ENCODE results near the gene MEIS1.

MEIS1 gene

GRCh38 chr2:66469214-66469902, 34.4 kb downstream of the MEIS1 start:
- TF ChIP-seq CTCF (IDR thresholded peaks at IDR 0.05), result no peak

- TF ChIP-seq CTCF (IDR thresholded peaks at IDR 0.05), result no peak
Observed at GRCh38 chr2:66470199-66470598, 35.3 kb downstream of the MEIS1 start.

- TF ChIP-seq CTCF (IDR thresholded peaks at IDR 0.05), result no peak
Observed at GRCh38 chr2:66472225-66472843, 37.4 kb downstream of the MEIS1 start.

GRCh38 chr2:66477135-66477842, 42.4 kb downstream of the MEIS1 start:
- TF ChIP-seq CTCF (IDR thresholded peaks at IDR 0.05), result no peak

GRCh38 chr2:66478299-66478698, 43.4 kb downstream of the MEIS1 start:
- no peak for TF ChIP-seq CTCF (IDR thresholded peaks at IDR 0.05)

- no peak for TF ChIP-seq CTCF (IDR thresholded peaks at IDR 0.05)
Observed at GRCh38 chr2:66478731-66479316, 43.9 kb downstream of the MEIS1 start.

- no peak for TF ChIP-seq CTCF (IDR thresholded peaks at IDR 0.05)
Observed at GRCh38 chr2:66481100-66481549, 46.2 kb downstream of the MEIS1 start.

Measured in LNCAP (cell line).